Caco-2 (cell line): ENCODE results near the gene VWA5B1. TPM values are rescaled to one million over a fixed set of nuclear protein-coding genes. Genes with fewer than 3 reads are reported as not detected.

Source experiments
- BruUV-seq: library from RNA; stranded (reverse); fragments of 400-500 nt; replicated peaks from 2 replicates; lab custom pipeline; 2021; lab: Mats Ljungman, UMichigan
- CTCF ChIA-PET: fragments of 300-600 bp; sonication (Branson Sonifier 250); formaldehyde crosslinking; loops from one replicate; lab custom pipeline; 2022; ENCODE audit warnings: antibody characterized with exemption; lab: Charles Lee
- POLR2A ChIA-PET: fragments of 300-600 bp; sonication (Branson Sonifier 250); formaldehyde crosslinking; loops from one replicate; lab custom pipeline; 2022; ENCODE audit warnings: antibody characterized with exemption; lab: Charles Lee
- DNase-seq, 2 experiments: peaks; one replicate each; pipeline versions ENCODE4 v3.0.0 to v3.0.0-alpha.2; 2020 to 2022
- H3K27me3 ChIP-seq: replicated peaks from 2 replicates; pipeline ENCODE4 v1.6.0; 2011; ENCODE audit warnings: low read length; ENCODE audit not compliant: control insufficient read depth, insufficient read depth
- H3K36me3 ChIP-seq: 2 replicates; pipeline ENCODE4 v1.5.1; 2011; ENCODE audit warnings: low read length; ENCODE audit not compliant: control insufficient read depth, insufficient read depth
- H3K4me1 ChIP-seq: fragments of 250-450 bp; sonication (Bioruptor Pico); 2 replicates; pipeline ENCODE4 v1.5.1; 2020; ENCODE audit warnings: mild to moderate bottlenecking
- H3K4me3 ChIP-seq: 2 replicates; pipeline ENCODE4 v1.5.1; 2011; ENCODE audit warnings: low read depth, mild to moderate bottlenecking, control low read depth, low read length
- H3K9me3 ChIP-seq: fragments of 250-450 bp; sonication (Bioruptor Pico); 2 replicates; pipeline ENCODE4 v1.5.1; 2020; ENCODE audit warnings: mild to moderate bottlenecking, moderate library complexity
- H3K27ac Mint-ChIP-seq: one replicate; pipeline ENCODE4 v1.8.0; 2022; ENCODE audit warnings: mixed read lengths; ENCODE audit not compliant: unreplicated experiment
- H3K27me3 Mint-ChIP-seq: one replicate; pipeline ENCODE4 v1.8.0; 2022; ENCODE audit warnings: mixed read lengths; ENCODE audit not compliant: insufficient read depth, unreplicated experiment
- H3K36me3 Mint-ChIP-seq: one replicate; pipeline ENCODE4 v1.8.0; 2022; ENCODE audit warnings: mild to moderate bottlenecking, mixed read lengths; ENCODE audit not compliant: insufficient read depth, unreplicated experiment
- H3K4me1 Mint-ChIP-seq: one replicate; pipeline ENCODE4 v1.8.0; 2022; ENCODE audit warnings: low read depth, mixed read lengths; ENCODE audit not compliant: unreplicated experiment
- H3K4me3 Mint-ChIP-seq: one replicate; pipeline ENCODE4 v1.8.0; 2022; ENCODE audit warnings: mild to moderate bottlenecking, moderate library complexity, mixed read lengths; ENCODE audit not compliant: unreplicated experiment
- H3K9me3 Mint-ChIP-seq: one replicate; pipeline ENCODE4 v1.8.0; 2022; ENCODE audit warnings: mixed read lengths; ENCODE audit not compliant: unreplicated experiment
- CTCF ChIP-seq, 2 experiments: fragments of 200-600 bp in 1 of 2; IDR thresholded peaks; 1 replicate in 1 of 2; 2 replicates in 1 of 2; pipeline versions ENCODE4 v1.5.1 to v1.8.0; 2011 to 2022; ENCODE audit warnings: antibody characterized with exemption in 1 of 2, control low read depth in 1 of 2, inconsistent platforms in 1 of 2, low read depth in 1 of 2, low read length in 1 of 2, mild to moderate bottlenecking in 1 of 2, moderate library complexity in 1 of 2; ENCODE audit not compliant: insufficient read depth in 1 of 2, severe bottlenecking in 1 of 2, unreplicated experiment in 1 of 2
- intact Hi-C: fragments of 100-400 bp; cut with micrococcal nuclease; formaldehyde crosslinking; loops from one replicate; pipeline ENCODE4 v1.10.0; 2022; ENCODE audit not compliant: unreplicated experiment
- total RNA-seq: library from RNA; stranded (reverse); gene quantifications from 2 replicates; pipeline ENCODE4 v1.2.3, GENCODE V29; 2022

Gene VWA5B1
- total RNA-seq, 1 experiment from 2014 or later = not detected

DNA sequence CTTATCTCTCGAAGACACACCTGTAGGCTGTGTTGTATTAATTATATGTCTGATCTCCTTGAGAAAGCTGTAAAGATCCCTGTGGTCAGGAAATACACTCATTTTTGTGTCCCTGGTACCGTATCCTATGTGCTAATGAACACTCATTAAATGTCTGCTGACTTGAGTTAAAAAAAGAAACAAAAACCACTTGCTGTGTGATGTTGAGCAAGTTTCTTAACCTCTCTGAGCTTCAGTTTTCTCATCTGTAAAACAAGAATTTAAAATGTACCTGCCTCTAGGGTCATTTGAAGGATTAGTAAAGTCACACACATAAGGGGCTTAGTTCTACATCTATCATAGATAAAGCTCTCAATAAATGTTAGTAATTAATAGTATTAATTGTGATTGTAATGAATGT is 91.3 kb downstream of the VWA5B1 start:
- H3K4me3 Mint-ChIP-seq = no peak overlapping the region
- TF ChIP-seq CTCF (IDR thresholded peaks at IDR 0.05; ENCODE audit: insufficient read depth in 1 of 2, low read depth in 1 of 2, low read length in 1 of 2, severe bottlenecking in 1 of 2, unreplicated experiment in 1 of 2) = no peak
- H3K4me1 Mint-ChIP-seq = no peaks in the 10 kb centered on the region
- no peaks in the 10 kb centered on the region for H3K9me3 ChIP-seq
- no peak overlapping the region for H3K4me3 ChIP-seq
- POLR2A ChIA-PET = no interaction called here
- CTCF ChIA-PET = no interaction called here
- no peaks in the 10 kb centered on the region for H3K27me3 ChIP-seq
- no peaks in the 10 kb centered on the region for H3K4me1 ChIP-seq
- H3K27ac Mint-ChIP-seq = no peak overlapping the region
- no peaks in the 10 kb centered on the region for H3K36me3 ChIP-seq
- H3K36me3 Mint-ChIP-seq = no peaks in the 10 kb centered on the region
- no peak for DNase-seq
- no peaks in the 10 kb centered on the region for H3K9me3 Mint-ChIP-seq
- intact Hi-C loops = no loop called here
- no TSS peak for BruUV-seq
- H3K27me3 Mint-ChIP-seq = peaks cover 17% of the 10 kb centered on the region

- Mint-ChIP-seq H3K27me3 (peaks cover 19% of the 10 kb centered on the region), H3K27ac (no peak overlapping the region), H3K4me1 (no peaks in the 10 kb centered on the region), H3K9me3 (no peaks in the 10 kb centered on the region), H3K36me3 (no peaks in the 10 kb centered on the region), H3K4me3 (no peak overlapping the region)
- Histone ChIP-seq H3K27me3 (no peaks in the 10 kb centered on the region), H3K9me3 (no peaks in the 10 kb centered on the region), H3K4me3 (no peak overlapping the region), H3K36me3 (no peaks in the 10 kb centered on the region), H3K4me1 (no peaks in the 10 kb centered on the region)
- TF ChIP-seq CTCF (IDR thresholded peaks at IDR 0.05; ENCODE audit: insufficient read depth in 1 of 2, low read depth in 1 of 2, low read length in 1 of 2, severe bottlenecking in 1 of 2, unreplicated experiment in 1 of 2) = no peak
- no peak for DNase-seq
- ChIA-PET POLR2A (no interaction called here), CTCF (no interaction called here)
- BruUV-seq = no TSS peak
- intact Hi-C loops = no loop called here
These were observed 92.0 kb downstream of the VWA5B1 start for GRCh38 chr1:20382711-20383110.

DNA sequence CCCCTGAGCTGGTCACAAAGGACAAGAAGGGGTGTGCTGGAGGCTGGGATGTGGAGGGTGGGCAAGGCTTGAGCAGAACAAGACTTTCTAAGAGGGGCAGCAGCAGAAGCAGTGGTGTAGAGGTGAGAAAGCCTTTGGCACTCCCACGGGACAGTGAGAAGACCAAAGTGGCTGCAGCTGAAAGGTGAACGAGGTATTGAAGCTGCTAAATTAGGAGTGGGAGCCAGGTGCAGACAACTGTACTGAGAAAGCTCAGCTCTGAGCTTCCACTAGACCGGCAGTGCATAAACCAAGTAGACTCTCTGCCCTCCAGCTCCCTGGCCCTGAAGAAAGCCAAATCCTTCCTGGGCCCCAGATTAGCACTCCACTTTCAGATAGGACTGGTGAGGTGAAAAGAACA is 93.0 kb downstream of the VWA5B1 start:
- no peak overlapping the region for H3K4me3 Mint-ChIP-seq
- intact Hi-C loops = no loop called here
- Histone ChIP-seq H3K4me3 (no peak overlapping the region), H3K4me1 (no peaks in the 10 kb centered on the region), H3K36me3 (no peaks in the 10 kb centered on the region), H3K9me3 (no peaks in the 10 kb centered on the region), H3K27me3 (no peaks in the 10 kb centered on the region; the same call in 1 of the 2 replicates)
- ChIA-PET POLR2A (no interaction called here), CTCF (no interaction called here)
- no peak for TF ChIP-seq CTCF (IDR thresholded peaks at IDR 0.05; ENCODE audit: insufficient read depth in 1 of 2, low read depth in 1 of 2, low read length in 1 of 2, severe bottlenecking in 1 of 2, unreplicated experiment in 1 of 2)
- peaks cover 19% of the 10 kb centered on the region for H3K27me3 Mint-ChIP-seq
- no peaks in the 10 kb centered on the region for H3K4me1 Mint-ChIP-seq
- H3K36me3 Mint-ChIP-seq = no peaks in the 10 kb centered on the region
- no peak overlapping the region for H3K27ac Mint-ChIP-seq
- no peaks in the 10 kb centered on the region for H3K9me3 Mint-ChIP-seq
- BruUV-seq = no TSS peak
- no peak for DNase-seq
